C4-2B (cell line): ENCODE data around the gene LGALS7.

Source experiments
- ZFX ChIP-seq: fragments of 450-650 bp; IDR thresholded peaks from 2 replicates; pipeline ENCODE4 v1.6.1; 2017
- TF ChIP-seq, protein P1 (sequence below): fragments of 450-650 bp; conservative IDR thresholded peaks from 2 replicates; pipeline ENCODE4 v1.5.1; 2017; ENCODE audit warnings: mild to moderate bottlenecking

DNA sequence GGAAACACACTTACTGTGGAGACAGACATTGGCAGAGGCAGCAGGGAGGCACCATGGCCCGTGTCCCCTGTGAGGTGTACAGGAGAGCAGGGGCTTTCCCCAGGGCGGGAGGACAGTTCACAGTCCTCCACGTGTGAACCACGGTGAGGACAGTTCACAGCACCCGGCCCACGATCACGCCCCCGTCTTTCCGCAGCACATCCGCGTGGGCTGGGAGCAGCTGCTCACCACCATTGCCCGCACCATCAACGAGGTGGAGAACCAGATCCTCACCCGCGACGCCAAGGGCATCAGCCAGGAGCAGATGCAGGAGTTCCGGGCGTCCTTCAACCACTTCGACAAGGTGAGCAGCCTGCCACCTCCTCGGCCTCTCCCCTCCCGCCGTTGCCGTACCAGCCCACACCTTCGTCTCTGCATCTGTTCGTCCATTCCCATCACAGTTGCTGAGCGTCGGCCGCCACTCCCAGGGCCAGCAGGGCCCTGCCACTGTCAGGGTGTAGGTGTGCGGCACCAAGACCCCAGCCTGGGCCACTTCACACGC is 46.5 kb downstream of the LGALS7 start:
- TF ChIP-seq, protein P1, sequence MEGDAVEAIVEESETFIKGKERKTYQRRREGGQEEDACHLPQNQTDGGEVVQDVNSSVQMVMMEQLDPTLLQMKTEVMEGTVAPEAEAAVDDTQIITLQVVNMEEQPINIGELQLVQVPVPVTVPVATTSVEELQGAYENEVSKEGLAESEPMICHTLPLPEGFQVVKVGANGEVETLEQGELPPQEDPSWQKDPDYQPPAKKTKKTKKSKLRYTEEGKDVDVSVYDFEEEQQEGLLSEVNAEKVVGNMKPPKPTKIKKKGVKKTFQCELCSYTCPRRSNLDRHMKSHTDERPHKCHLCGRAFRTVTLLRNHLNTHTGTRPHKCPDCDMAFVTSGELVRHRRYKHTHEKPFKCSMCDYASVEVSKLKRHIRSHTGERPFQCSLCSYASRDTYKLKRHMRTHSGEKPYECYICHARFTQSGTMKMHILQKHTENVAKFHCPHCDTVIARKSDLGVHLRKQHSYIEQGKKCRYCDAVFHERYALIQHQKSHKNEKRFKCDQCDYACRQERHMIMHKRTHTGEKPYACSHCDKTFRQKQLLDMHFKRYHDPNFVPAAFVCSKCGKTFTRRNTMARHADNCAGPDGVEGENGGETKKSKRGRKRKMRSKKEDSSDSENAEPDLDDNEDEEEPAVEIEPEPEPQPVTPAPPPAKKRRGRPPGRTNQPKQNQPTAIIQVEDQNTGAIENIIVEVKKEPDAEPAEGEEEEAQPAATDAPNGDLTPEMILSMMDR: no peak
- no peak for TF ChIP-seq ZFX
